AG10803 (cell line): ENCODE results near the gene ETV6.

ENCODE experiments used
- DNase-seq: peaks from one replicate; pipeline ENCODE4 v3.0.0; 2010; ENCODE audit warnings: low read depth
- H3K4me3 ChIP-seq: 2 replicates; pipeline ENCODE4 v1.5.1; 2011; ENCODE audit warnings: mild to moderate bottlenecking, low read length, control low read depth
- TF ChIP-seq, protein P1 (sequence below): conservative IDR thresholded peaks from 2 replicates; pipeline ENCODE4 v1.5.1; 2011; ENCODE audit warnings: mild to moderate bottlenecking, low read length, control low read depth, inconsistent platforms

ETV6 gene

DNA sequence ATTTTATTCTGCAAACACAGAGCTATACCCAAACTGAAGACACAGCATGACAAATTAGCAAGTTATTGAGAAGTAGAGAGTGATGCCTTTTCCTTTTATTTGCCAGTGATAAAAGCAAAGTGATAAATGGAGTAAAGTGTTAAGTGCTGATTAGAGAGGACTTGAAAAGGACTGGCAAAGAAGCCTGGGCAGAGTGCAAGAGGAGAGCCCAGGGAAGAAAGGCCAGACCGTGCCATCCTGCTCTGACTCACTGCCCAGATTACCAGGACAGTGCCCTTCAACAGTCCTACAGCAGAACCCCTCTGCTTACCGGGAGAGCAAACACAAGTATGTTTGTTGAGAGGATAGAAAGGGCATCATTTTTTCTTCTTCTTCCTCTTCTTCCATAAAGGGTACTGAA, 106.5 kb downstream of the ETV6 start:
- no peak overlapping the region for H3K4me3 ChIP-seq
- TF ChIP-seq, protein P1, sequence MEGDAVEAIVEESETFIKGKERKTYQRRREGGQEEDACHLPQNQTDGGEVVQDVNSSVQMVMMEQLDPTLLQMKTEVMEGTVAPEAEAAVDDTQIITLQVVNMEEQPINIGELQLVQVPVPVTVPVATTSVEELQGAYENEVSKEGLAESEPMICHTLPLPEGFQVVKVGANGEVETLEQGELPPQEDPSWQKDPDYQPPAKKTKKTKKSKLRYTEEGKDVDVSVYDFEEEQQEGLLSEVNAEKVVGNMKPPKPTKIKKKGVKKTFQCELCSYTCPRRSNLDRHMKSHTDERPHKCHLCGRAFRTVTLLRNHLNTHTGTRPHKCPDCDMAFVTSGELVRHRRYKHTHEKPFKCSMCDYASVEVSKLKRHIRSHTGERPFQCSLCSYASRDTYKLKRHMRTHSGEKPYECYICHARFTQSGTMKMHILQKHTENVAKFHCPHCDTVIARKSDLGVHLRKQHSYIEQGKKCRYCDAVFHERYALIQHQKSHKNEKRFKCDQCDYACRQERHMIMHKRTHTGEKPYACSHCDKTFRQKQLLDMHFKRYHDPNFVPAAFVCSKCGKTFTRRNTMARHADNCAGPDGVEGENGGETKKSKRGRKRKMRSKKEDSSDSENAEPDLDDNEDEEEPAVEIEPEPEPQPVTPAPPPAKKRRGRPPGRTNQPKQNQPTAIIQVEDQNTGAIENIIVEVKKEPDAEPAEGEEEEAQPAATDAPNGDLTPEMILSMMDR = no peak
- no peak for DNase-seq

DNA sequence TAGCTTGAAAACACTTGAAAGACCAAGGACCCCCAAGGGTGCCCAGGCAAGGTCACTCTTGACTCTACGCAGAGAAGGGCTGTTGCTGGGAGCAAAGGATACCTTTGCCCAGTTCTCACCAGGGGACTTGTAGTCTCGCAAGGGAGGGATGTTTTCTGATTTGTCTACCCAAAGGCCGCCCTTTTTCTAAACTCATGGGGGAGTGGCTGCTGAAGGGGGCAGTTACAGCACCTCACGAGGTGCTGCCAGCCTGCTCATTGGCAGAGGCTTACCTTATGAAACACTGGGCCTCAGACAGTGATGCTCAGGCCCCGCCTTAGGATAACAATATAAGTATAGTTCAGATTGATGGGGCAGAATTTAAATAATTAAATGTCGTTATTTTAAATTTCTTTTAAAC, 107.0 kb downstream of the ETV6 start:
- TF ChIP-seq, protein P1 = no peak
- DNase-seq = no peak

DNA sequence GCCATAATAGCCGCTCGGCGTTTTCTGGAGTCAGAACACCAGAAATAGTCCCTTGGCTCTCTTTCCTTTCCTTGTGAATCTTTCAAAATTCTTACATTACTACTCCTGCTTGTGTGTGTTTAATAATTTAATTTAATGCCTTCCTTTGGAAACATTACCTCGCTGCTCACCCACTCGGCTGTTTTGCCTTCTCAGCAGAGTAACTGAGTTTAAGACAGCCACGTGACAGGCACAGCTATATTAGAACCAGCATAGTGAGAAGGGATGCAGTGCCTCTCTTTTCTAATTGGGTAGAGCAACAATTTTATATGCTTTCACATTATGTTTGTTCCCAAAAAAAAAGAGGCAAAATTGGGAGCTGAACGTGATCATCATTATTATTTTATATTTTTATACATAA, 107.6 kb downstream of the ETV6 start:
- H3K4me3 ChIP-seq = no peak overlapping the region
- DNase-seq = no peak
- TF ChIP-seq, protein P1 = no peak

More for the DNA sequence above, 107.0 kb downstream of the ETV6 start:
- no peak overlapping the region for H3K4me3 ChIP-seq

DNA sequence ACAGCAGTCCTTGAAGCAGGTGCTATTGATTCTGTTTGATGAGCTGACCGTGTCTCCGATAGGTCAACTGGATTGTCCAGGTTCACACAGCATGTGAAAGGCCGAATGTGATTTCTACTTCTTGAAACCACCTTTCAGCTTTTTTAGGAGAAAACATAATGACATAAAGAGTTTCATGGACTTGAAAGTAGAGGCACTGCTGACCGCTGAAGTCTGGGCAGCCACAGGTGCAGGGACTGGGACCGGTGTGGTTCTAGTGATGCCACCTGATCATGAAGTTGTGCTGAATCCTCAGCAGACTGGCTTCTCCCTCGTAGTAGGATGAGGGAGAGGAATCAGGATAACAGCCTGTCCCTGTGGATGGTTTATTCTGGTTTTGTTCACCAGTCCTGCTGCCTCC, 108.1 kb downstream of the ETV6 start:
- no peak for DNase-seq
- TF ChIP-seq, protein P1 = no peak
- no peak overlapping the region for H3K4me3 ChIP-seq

DNA sequence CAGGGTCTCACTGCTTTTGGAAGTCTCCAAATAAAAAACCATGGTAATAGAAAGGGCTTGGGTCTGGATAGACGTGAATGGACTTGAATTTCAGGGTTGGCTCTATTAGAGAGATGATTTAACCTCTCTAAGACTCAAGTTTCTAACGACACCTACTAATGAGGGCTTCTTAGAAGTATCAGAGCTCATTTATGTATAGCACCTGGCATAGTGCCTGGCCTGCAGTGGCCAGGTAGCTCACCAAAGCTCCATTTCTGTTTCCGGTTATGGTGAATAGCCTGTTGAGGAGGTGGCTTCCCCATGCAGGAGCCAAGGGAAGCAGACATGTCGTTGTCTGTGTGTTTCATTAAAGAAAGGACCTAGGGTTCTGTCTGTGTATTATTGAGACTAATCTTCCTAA, 108.6 kb downstream of the ETV6 start:
- TF ChIP-seq, protein P1 = no peak
- no peak for DNase-seq

DNA sequence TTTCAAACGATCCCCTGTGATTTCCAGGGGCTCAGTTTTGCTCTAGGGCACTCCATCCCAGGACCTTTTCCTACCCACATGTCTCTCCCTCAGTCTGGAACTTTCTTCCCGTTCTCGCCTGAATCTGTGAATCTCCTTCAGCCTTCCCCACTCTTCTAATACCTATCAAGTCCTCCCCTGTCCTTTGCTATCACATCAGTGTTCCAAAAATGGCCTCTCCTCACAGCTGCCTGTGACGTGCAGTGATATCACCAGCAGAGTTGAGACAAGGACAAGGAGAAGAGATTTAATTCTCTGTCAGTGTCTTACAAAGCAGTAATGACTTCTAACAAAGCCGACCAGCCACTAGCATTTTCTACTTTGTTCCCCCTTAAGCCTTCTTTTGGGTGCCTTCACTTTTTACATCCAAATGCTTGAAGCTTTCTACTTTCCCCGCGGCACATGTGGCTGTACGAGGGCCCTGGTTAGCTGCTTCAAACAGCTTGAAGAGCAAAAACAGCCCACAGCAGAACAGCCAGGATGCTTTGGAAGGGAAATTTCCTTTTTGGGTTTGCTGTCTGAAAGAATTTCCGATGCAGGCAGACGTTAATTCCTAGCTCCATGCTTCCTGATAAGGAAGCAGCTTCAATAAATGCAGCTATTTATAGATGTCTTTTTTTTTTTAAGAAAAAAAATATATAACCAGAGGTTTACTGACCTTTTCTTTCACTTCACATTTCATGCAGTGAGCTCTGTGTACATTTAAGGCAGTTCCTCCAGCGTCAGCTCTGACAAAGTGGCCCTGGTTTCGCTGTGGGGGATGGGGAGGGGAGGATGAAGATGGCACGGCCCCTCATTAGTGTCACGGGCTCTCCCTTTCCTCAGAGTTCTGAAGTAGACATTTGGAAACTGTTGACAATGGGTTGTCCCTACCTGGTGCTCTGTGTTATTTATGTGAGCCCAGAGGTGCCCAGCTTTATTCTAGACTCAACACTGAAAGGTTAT, 109.3 kb downstream of the ETV6 start:
- no peak overlapping the region for H3K4me3 ChIP-seq
- TF ChIP-seq, protein P1 = no peak
- DNase-seq = no peak

More for the DNA sequence above, 108.6 kb downstream of the ETV6 start:
- H3K4me3 ChIP-seq = no peak overlapping the region

DNA sequence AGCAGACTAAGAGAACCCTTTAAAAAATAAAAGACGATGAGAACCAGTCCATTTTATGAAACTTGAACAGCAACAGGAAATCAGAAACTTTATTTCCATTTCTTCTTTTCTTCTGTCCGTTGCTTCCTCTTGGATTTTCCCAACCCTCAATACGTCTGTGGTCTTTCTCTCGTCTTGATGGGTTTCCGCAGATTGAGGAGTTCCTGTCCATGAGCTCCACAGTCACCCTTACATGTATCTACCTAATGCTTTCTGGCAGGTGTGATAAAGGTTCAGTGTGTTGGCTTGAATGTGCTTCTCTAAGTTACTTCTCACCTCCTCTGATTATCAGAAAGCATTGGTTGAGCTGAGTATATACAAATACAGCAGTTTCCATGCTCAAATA, 110.0 kb downstream of the ETV6 start:
- no peak overlapping the region for H3K4me3 ChIP-seq
- DNase-seq = no peak
- TF ChIP-seq, protein P1 = no peak
